GM23338 (cell line): ENCODE data around the gene ABCC10. TPM values are rescaled to one million over a fixed set of nuclear protein-coding genes. Genes with fewer than 3 reads are reported as not detected.

Source experiments
- ATAC-seq: fragments of 200-7000 bp; cut with Tn5 transposase; 3 replicates; pipeline ENCODE4 v1.9.1; 2020
- DNase-seq: peaks from one replicate; pipeline ENCODE4 v3.0.0-alpha.2; 2015; ENCODE audit warnings: low spot score
- H2AFZ ChIP-seq: fragments of 200-600 bp; sonication (generic); 2 replicates; pipeline ENCODE4 v1.8.0; 2016; ENCODE audit warnings: antibody characterized with exemption, mild to moderate bottlenecking, moderate library complexity
- H3F3A ChIP-seq: fragments of 200-600 bp; sonication (generic); replicated peaks from 2 replicates; pipeline ENCODE4 v1.8.0; 2017; ENCODE audit warnings: antibody characterized with exemption, mixed run types, low read depth
- H3K27ac ChIP-seq: fragments of 200-600 bp; sonication (generic); 2 replicates; pipeline ENCODE4 v1.6.1; 2016; ENCODE audit warnings: low read depth
- H3K27me3 ChIP-seq: fragments of 200-600 bp; sonication (generic); 2 replicates; pipeline ENCODE4 v1.8.0; 2016; ENCODE audit warnings: mild to moderate bottlenecking, mixed run types, moderate library complexity; ENCODE audit not compliant: insufficient read depth
- H3K36me3 ChIP-seq: fragments of 200-600 bp; sonication (generic); 2 replicates; pipeline ENCODE4 v1.8.0; 2016; ENCODE audit warnings: mild to moderate bottlenecking; ENCODE audit not compliant: insufficient read depth
- H3K4me1 ChIP-seq: fragments of 200-600 bp; sonication (generic); 2 replicates; pipeline ENCODE4 v1.8.0; 2016; ENCODE audit warnings: mild to moderate bottlenecking, moderate library complexity; ENCODE audit not compliant: insufficient read depth
- H3K4me2 ChIP-seq: fragments of 200-600 bp; sonication (generic); 2 replicates; pipeline ENCODE4 v1.7.1; 2017; ENCODE audit warnings: mixed run types
- H3K4me3 ChIP-seq: fragments of 200-600 bp; sonication (generic); 2 replicates; pipeline ENCODE4 v1.6.1; 2016; ENCODE audit warnings: mixed run types
- H3K79me2 ChIP-seq: fragments of 200-600 bp; sonication (generic); replicated peaks from 2 replicates; pipeline ENCODE4 v1.8.0; 2017; ENCODE audit warnings: mild to moderate bottlenecking; ENCODE audit not compliant: insufficient read depth
- H3K9me2 ChIP-seq: fragments of 200-600 bp; sonication (generic); 2 replicates; pipeline ENCODE4 v1.8.0; 2017; ENCODE audit not compliant: insufficient read depth
- H4K20me1 ChIP-seq: fragments of 200-600 bp; sonication (generic); replicated peaks from 2 replicates; pipeline ENCODE4 v1.8.0; 2017; ENCODE audit warnings: mild to moderate bottlenecking; ENCODE audit not compliant: insufficient read depth
- H3K27ac Mint-ChIP-seq: 2 replicates; pipeline ENCODE4 v1.8.0; 2020; ENCODE audit warnings: inconsistent platforms, mild to moderate bottlenecking, moderate library complexity, mixed read lengths
- H3K27me3 Mint-ChIP-seq: 3 replicates; pipeline ENCODE4 v1.8.0; 2022; ENCODE audit warnings: low read depth, mild to moderate bottlenecking, moderate library complexity, mixed read lengths, inconsistent platforms; ENCODE audit not compliant: insufficient read depth, poor library complexity
- H3K36me3 Mint-ChIP-seq: 3 replicates; pipeline ENCODE4 v1.8.0; 2021; ENCODE audit warnings: low read depth, mild to moderate bottlenecking, inconsistent platforms, moderate library complexity, mixed read lengths
- H3K4me1 Mint-ChIP-seq: 3 replicates; pipeline ENCODE4 v1.8.0; 2020; ENCODE audit warnings: mild to moderate bottlenecking, inconsistent platforms, mixed read lengths
- H3K4me3 Mint-ChIP-seq: 3 replicates; pipeline ENCODE4 v1.8.0; 2021; ENCODE audit warnings: moderate library complexity, mild to moderate bottlenecking, inconsistent platforms, mixed read lengths
- H3K9me3 Mint-ChIP-seq: 3 replicates; pipeline ENCODE4 v1.8.0; 2020; ENCODE audit warnings: moderate library complexity, mild to moderate bottlenecking, inconsistent platforms, mixed read lengths
- CREB1 ChIP-seq: fragments of 250-450 bp; sonication (Bioruptor Pico); IDR thresholded peaks from 2 replicates; pipeline ENCODE4 v1.5.0; 2020; ENCODE audit warnings: low read depth, mild to moderate bottlenecking, moderate library complexity
- CTCF ChIP-seq, 2 experiments: fragments of 200-600 bp in 1 of 2; sonication (generic) in 1 of 2; conservative IDR thresholded peaks; 2 replicates each; pipeline versions ENCODE4 v1.5.1 to v1.6.1; 2016 to 2017; ENCODE audit warnings: antibody characterized with exemption in 2 of 2, low read depth in 2 of 2, mild to moderate bottlenecking in 2 of 2, moderate library complexity in 1 of 2
- EZH2 ChIP-seq: fragments of 200-600 bp; sonication (generic); IDR thresholded peaks from one replicate; pipeline ENCODE4 v1.8.0; 2017; ENCODE audit warnings: antibody characterized with exemption, mild to moderate bottlenecking, low read depth; ENCODE audit not compliant: unreplicated experiment
- NANOG ChIP-seq: IDR thresholded peaks from 2 replicates; pipeline ENCODE4 v1.6.1; 2016; ENCODE audit warnings: antibody characterized with exemption, borderline replicate concordance
- POLR2AphosphoS5 ChIP-seq: IDR thresholded peaks from 2 replicates; pipeline ENCODE4 v1.6.1; 2016; ENCODE audit warnings: antibody characterized with exemption, low read depth
- REST ChIP-seq: IDR thresholded peaks from one replicate; pipeline ENCODE4 v1.6.1; 2018; ENCODE audit warnings: antibody characterized with exemption; ENCODE audit not compliant: unreplicated experiment
- STAT1 ChIP-seq: IDR thresholded peaks from one replicate; pipeline ENCODE4 v1.6.1; 2016; ENCODE audit warnings: antibody characterized with exemption; ENCODE audit not compliant: unreplicated experiment
- ZNF114 ChIP-seq: fragments of 250-450 bp; sonication (Bioruptor Pico); IDR thresholded peaks from 2 replicates; pipeline ENCODE4 v1.5.0; 2020; ENCODE audit warnings: mild to moderate bottlenecking, moderate library complexity
- ZNF331 ChIP-seq: fragments of 250-450 bp; sonication (Bioruptor Pico); IDR thresholded peaks from 2 replicates; pipeline ENCODE4 v1.5.0; 2020; ENCODE audit warnings: low read depth, mild to moderate bottlenecking, moderate library complexity
- polyA plus RNA-seq: library from polyadenylated mRNA; unstranded; fragments of >200 nt; fragmentation: Nextera tagmentation; extraction: Ambion mirVana; gene quantifications from 2 replicates; pipeline ENCODE4 v1.2.1, GENCODE V29; 2016
- total RNA-seq: library from RNA; depleted of rRNA; stranded (reverse); fragments of >200 nt; shearing (Covaris generic); gene quantifications from 2 replicates; pipeline ENCODE4 v1.2.3, GENCODE V29; 2014
- TF ChIP-seq, protein P1 (sequence below): IDR thresholded peaks from 2 replicates; pipeline ENCODE4 v1.6.1; 2016; ENCODE audit warnings: antibody characterized with exemption

ABCC10 gene
- total and polyA plus RNA-seq, 2 experiments from 2014 or later: 16.9 to 17.5 TPM

DNA sequence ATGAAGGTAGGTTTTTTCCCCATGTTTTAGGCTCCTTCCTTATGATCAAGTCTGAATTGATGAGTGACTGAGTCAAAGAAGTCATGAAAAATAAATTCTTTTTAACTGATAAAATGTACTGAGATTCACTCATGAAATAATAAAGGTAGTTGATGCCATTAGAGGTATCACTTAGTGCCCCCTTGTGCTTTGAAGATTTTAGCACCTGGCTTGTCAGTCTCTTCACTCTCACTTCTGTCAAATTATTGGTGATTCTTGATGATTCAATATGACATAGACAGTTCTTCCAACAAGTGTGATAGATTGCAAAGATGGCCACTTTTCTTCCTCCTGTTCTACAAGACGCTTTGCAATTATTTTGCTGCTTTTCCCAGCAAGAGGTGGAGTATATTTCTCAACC, 32.2 kb downstream of the ABCC10 start:
- H3K4me3 ChIP-seq: no peak overlapping the region
- no peak for TF ChIP-seq CTCF (conservative IDR thresholded peaks at IDR 0.05; ENCODE audit: low read depth in 2 of 2)
- no peak for TF ChIP-seq REST
- no peak for DNase-seq
- peaks cover 11% of the 10 kb centered on the region for H3K4me1 Mint-ChIP-seq
- H3K36me3 ChIP-seq: no peaks in the 10 kb centered on the region
- peaks cover 34% of the 10 kb centered on the region for H3K27me3 Mint-ChIP-seq
- H3K27ac ChIP-seq: no peak overlapping the region
- H3K36me3 Mint-ChIP-seq: no peaks in the 10 kb centered on the region; the same call in 2 of the 3 replicates
- H3K27me3 ChIP-seq: peaks cover 34% of the 10 kb centered on the region
- H3K9me3 Mint-ChIP-seq: peaks cover 3% of the 10 kb centered on the region; the same call in 2 of the 3 replicates
- H3K4me2 ChIP-seq: no peak overlapping the region
- no peak overlapping the region for H3K4me3 Mint-ChIP-seq
- H2AFZ ChIP-seq: no peak overlapping the region
- no peaks in the 10 kb centered on the region for H3K9me2 ChIP-seq
- no peak for ATAC-seq
- no peaks in the 10 kb centered on the region for H3K4me1 ChIP-seq
- no peaks in the 10 kb centered on the region for H3K79me2 ChIP-seq
- H3K27ac Mint-ChIP-seq: no peak overlapping the region
- H4K20me1 ChIP-seq: no peaks in the 10 kb centered on the region; the same call in 1 of the 2 replicates
- 0 out of 2 replicates have a peak, but pooled peaks cover 4% of the 10 kb centered on the region for H3F3A ChIP-seq

DNA sequence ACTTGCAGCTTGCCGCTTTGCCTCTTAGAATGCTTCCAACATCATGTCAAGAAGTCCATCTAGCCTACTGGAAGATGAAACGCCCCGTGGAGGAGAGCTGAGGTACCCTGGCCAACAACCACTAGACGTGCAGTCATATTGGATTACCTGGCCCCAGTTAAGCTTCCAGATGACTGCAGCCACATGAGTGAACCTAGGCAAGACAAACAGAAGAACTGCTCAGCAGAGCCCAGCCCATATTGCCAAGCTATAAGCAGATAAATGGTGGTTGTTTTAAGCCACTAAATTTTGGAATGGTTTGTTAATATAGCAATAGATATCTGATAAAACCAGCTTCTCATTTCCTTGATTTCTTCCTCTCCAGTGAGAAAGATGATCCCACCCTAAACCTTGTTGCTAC, 32.7 kb downstream of the ABCC10 start:
- H3K79me2 ChIP-seq: no peaks in the 10 kb centered on the region
- H2AFZ ChIP-seq: no peak overlapping the region
- H3K4me1 ChIP-seq: no peaks in the 10 kb centered on the region
- H3K9me2 ChIP-seq: no peaks in the 10 kb centered on the region
- ATAC-seq (no peak), DNase-seq (no peak)
- Mint-ChIP-seq H3K27ac (no peak overlapping the region), H3K4me3 (no peak overlapping the region), H3K36me3 (no peaks in the 10 kb centered on the region; the same call in 2 of the 3 replicates), H3K27me3 (peaks cover 29% of the 10 kb centered on the region), H3K9me3 (peaks cover 3% of the 10 kb centered on the region; the same call in 2 of the 3 replicates), H3K4me1 (peaks cover 11% of the 10 kb centered on the region)
- H3K36me3 ChIP-seq: no peaks in the 10 kb centered on the region
- H3K4me2 ChIP-seq: no peak overlapping the region
- H3K27me3 ChIP-seq: peaks cover 29% of the 10 kb centered on the region
- H4K20me1 ChIP-seq: no peaks in the 10 kb centered on the region; the same call in 1 of the 2 replicates
- no peak overlapping the region for H3K4me3 ChIP-seq
- no peak overlapping the region for H3K27ac ChIP-seq
- 0 out of 2 replicates have a peak, but pooled peaks cover 4% of the 10 kb centered on the region for H3F3A ChIP-seq
- no peak for TF ChIP-seq POLR2AphosphoS5
- TF ChIP-seq EZH2: no peak
- TF ChIP-seq ZNF331 (CRISPR knock-in tag): no peak
- TF ChIP-seq STAT1: no peak
- TF ChIP-seq ZNF114 (CRISPR knock-in tag): no peak
- TF ChIP-seq NANOG: no peak
- TF ChIP-seq REST: no peak
- no peak for TF ChIP-seq CREB1 (CRISPR knock-in tag)
- TF ChIP-seq, protein P1, sequence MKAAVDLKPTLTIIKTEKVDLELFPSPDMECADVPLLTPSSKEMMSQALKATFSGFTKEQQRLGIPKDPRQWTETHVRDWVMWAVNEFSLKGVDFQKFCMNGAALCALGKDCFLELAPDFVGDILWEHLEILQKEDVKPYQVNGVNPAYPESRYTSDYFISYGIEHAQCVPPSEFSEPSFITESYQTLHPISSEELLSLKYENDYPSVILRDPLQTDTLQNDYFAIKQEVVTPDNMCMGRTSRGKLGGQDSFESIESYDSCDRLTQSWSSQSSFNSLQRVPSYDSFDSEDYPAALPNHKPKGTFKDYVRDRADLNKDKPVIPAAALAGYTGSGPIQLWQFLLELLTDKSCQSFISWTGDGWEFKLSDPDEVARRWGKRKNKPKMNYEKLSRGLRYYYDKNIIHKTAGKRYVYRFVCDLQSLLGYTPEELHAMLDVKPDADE: no peak
